ENCODE results near the gene OR10G6.
"Not testable (repeated sequence)": the region's sequence is repeated elsewhere in the genome, so short reads cannot be mapped to it uniquely, and the experiment has no call there.

OR10G6 gene, protein sequence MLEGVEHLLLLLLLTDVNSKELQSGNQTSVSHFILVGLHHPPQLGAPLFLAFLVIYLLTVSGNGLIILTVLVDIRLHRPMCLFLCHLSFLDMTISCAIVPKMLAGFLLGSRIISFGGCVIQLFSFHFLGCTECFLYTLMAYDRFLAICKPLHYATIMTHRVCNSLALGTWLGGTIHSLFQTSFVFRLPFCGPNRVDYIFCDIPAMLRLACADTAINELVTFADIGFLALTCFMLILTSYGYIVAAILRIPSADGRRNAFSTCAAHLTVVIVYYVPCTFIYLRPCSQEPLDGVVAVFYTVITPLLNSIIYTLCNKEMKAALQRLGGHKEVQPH

DNA sequence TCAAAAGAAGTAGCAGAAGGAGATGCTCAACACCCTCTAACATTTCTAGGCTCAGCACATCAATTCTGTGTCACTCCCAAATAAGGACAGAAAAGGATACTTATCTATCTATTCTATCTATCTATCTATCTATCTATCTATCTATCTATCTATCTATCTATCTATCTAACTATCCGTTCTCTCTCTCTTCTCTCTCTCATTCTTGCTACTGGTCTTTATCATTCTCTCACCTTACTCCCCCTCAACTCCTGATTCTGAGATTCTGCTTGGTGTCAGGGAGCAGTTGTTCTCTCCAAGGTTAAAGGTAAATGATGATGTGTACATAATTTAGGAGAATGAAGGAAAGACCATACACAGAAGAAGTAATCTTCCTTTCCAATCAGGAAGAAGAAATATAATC lies at the start of gene OR10G6:
OR10G6 (minus strand) TSS at position 43 of the 400 bp plus-strand sequence; CDS start at position 43, 0 bp downstream.
- DNase-seq = no peak

DNA sequence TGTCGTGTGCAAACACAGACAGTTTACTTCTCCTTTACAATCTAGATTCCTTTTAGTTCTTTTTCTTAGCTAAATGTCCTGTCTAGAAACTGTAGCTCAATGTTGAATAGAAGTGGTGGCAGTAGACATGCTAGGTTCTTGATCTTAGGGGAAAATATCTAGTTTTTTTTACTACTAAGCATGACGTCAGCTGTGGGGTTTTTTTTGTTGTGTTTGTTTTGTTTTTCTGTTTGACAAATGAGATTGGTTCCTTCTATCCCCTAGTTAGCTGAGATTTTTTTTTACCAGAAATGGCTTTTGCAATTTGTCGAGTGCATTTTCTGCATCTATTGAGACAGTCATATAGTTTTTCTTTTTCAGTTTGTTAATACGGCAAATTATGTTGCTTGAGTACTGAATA lies 48.5 kb upstream of the OR10G6 start:
- no peak for DNase-seq

DNA sequence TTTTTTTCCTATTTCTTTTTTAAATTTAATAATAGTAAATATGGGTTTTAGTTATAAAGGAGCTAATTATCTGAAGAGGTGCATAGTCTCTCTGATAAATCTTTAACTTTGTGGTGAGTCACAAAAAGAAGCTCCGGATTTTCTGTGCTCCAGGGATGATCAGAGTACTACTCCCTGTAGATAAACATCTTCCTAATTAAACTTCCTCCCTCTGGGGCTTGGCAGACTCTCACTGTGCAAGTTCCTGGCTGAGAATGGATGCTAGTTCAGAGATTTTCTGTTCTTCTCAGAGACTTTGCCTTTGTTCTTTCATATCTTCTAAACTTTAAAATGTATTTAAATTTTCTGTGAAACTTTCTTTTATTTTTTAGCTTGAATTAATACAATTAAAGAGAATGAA lies 46.3 kb upstream of the OR10G6 start, which contains the start of gene OR10G7:
OR10G7 (minus strand) TSS at position 72 of the 400 bp plus-strand sequence. CDS start 2,324 bp downstream, outside the sequence.
- no peak for DNase-seq

DNA sequence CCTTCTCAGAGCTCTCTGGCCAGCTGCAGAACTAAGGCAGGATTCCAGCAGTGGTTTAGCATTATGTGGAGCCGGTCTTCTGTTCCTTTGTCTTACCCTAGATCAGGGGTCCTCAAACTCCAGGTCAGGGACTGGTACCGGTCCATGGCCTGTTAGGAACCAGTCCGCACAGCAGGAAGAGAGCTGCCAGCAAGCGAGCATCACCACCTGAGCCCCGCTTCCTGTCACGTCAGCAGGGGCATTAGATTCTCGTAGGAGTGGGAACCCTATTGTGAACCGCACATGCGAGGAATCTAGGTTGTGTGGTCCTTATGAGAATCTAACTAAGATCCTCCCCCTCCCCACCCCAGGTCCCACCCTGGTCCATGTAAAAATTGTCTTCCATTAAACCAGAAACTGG lies 44.6 kb upstream of the OR10G6 start:
- DNase-seq = no peak

DNA sequence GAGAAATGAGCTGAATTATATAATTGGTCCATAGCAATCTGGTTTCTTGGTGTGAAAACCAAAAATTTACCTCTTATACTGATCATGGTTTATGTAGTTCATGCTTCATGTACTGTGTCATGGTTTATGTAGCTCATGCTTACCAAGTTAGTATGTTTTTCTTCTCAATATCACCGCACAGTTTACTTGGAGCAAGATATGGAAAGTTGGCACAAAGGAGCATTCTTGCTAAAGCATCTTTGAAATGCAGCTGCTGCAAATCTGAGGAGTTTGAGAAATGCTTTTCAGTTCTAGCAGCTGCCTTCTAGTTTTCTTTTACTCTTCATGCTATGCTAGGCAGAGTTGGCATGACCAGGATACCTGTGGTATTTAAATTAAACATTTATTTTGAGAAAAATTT lies 41.7 kb upstream of the OR10G6 start:
- no peak for DNase-seq

DNA sequence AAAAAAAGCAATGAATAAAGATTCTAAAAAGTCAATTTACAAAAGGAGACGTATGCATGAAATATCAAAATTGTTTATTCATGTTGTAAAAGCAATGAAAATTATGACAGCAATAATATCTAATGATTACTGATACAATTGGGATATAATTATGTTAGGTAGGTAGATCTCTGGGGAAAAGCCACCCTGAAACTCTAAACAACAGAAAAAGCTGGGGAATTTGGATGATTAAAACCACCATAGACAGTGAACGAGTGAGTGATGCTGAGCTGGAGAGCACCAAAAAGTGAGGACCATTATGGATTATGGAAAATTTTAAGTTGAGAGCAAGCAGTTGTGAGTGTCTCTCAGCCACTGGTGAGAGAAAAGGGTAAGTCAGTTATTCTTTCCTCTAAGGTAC lies 31.5 kb upstream of the OR10G6 start, which contains the start of gene OR10G8:
OR10G8 (plus strand) TSS at position 301 of the 400 bp plus-strand sequence. CDS start 2,825 bp downstream, outside the sequence.
- DNase-seq = no peak

DNA sequence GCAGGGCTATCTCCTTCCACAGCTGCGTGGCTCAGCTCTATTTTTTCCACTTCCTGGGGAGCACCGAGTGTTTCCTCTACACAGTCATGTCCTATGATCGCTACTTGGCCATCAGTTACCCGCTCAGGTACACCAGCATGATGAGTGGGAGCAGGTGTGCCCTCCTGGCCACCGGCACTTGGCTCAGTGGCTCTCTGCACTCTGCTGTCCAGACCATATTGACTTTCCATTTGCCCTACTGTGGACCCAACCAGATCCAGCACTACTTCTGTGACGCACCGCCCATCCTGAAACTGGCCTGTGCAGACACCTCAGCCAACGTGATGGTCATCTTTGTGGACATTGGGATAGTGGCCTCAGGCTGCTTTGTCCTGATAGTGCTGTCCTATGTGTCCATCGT lies 20.9 kb upstream of the OR10G6 start:
- not testable (repeated sequence) for DNase-seq

DNA sequence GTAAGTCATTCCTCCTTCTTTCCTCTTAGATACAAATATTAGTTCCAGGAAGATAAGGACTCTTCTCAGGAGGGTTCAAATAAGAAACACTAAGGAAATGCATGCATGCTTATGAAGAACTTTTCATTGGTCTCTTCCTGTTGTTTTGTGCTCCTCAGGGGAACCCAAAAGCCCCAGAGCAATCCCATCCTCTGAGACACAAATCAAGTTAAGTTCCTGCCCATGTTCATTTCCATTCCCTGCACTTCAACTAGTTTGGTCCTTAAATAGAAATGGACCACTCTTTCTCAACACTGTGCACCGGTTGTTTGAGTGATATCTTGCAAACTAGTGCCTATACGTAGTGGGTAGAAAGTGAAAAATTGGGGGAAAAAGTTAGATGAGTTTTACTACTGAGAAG lies 17.7 kb upstream of the OR10G6 start, which contains the start of gene OR10G4:
OR10G4 (plus strand) TSS at position 301 of the 400 bp plus-strand sequence. CDS start 2,578 bp downstream, outside the sequence.
- no peak for DNase-seq

DNA sequence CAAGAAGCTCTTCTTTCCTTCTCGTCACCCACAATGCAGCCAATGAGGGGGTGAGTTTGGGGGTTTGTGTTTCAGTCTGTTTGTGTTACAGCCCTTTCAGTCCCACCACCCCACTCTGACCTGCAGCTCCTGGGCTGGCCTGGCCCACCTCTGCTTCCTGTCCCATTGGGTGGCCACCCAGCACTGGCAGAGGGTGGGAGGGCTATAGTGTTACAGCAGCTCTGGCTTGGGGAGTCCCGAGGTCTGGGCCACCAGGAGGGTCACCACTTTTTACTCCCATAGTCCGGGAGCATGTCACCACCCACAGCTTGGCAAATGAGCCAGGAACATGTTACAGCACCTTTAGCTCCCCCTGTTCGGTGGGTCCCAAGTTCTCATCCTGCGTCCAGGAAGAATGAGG lies 15.7 kb downstream of the OR10G6 start:
- DNase-seq = no peak

DNA sequence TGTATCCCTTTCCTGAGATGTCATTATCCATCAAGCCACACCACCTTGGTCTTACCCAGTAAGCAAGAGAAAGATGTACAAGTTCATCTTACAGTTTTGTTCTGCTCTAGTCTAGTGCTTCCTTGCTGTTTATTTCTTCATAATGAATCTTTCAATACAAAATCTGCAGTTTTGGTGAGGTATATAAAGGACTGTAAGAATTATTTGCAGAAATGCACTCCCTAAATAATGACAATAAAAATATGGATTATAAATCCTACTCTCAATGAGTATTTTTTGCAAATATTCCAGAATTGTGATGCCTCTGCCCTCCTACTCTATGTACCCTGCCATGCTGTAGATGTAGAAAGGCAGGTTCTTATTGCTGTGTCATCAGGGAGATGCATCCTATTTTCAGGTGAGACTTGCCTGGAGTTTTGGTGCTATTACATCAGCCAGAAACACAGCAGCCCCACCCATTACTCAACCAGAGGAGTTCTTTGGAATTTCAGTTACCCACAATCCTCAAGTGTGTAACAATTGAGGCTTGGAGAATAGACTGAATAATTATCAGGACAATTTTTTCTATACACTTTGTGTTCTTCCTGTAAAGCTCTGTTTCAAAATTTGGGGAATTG lies 17.1 kb downstream of the OR10G6 start, which contains the start of gene OR10S1:
OR10S1 (minus strand) TSS at position 51 of the 617 bp plus-strand sequence. CDS start 117 bp downstream, outside the sequence.
- DNase-seq = no peak

DNA sequence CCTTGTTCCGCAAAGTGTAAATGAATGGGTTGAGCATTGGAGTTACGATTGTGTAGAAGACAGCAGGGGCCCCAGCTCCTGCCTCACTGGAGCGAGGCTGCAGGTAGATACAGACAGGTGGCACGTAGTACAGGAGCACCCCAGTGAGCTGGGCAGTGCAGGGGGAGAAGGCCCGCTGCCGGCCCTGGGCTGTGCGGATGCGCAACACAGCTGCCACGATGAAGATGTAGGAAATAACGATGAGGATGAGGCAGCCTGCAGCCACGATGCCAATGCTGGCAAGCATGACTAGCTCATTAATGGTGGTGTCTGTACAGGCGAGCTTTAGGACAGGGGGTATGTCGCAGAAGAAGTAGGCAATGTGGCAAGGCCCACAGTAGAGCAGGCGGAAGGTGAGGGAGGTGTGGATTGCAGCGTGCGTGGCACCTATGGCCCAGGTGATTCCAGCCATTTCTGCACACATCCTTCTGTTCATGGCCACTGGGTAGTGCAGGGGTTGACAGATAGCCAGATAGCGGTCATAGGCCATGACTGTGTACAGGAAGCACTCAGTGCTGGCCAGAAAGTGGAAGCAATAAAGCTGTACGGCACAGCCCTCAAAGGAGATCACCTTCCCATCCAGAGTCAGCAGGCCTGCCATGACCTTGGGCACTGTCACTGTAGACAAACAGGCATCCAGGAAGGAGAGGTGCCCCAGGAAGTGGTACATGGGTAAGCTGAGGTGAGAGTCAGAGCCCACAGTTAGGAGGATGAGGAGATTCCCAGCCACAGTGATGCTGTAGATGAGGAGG lies 18.0 kb downstream of the OR10G6 start:
- DNase-seq = no peak

DNA sequence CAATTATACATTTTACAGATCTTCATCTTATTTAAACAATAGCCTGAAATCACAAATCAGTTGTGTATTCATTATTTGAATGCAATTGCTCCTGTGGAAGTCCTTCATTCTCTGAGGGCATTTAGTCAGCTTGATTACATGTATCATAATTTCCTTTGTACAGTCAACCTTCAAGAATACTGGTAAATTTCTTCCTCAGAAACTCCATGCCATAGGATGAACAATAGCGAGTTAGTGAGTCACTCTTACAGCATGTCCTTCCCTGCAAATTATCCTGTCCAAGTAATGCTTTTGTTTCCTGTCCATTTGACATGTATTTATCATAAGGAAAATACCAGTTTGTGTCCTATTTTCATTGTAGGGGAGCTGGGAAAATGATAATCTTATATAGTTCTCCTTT lies 21.1 kb downstream of the OR10G6 start:
- no peak for DNase-seq

DNA sequence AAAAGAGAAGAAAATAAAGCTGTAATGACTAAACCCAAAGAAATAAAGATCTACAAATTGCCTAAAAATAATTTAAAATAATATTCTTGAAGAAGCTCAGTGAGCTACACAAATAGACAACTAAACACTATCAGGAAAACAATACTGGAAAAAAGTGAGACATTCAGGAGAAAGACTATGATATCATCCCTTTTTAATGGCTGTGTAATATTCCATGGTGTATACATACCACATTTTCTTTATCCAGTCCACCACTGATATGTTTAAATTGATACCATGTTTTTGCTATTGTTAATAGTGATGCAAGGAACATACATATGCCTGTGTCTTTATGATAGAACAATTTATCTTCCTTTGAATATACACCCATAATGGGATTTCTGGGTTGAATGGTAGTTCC lies 38.2 kb downstream of the OR10G6 start:
- DNase-seq = no peak

DNA sequence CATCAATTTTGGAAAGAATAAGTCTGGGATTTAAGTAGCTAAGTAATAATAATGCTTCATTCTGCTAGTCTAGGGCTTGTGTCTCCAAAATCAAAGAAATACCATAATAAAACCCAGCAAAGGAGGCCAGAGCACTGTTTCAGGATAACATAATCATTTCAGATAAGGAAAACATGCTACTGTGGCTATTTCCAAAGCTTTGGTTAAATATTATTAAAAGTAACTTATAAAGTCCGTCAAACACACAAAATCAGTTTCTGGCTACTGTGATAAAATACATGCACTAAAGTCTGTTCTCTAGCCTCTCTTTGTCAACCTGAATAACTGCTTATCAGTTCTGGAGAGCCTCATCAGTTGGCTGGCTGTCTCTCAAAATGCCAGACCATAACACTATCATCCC lies 49.8 kb downstream of the OR10G6 start:
- no peak for DNase-seq

Measured in RPMI8226 (cell line).